ENCODE results near the gene SPSB4.
A peak's percentile ranks its signal among the peaks of the same experiment; 100 is the strongest.
"Not testable (repeated sequence)": the region's sequence is repeated elsewhere in the genome, so short reads cannot be mapped to it uniquely, and the experiment has no call there.

The SPSB4 gene

DNA sequence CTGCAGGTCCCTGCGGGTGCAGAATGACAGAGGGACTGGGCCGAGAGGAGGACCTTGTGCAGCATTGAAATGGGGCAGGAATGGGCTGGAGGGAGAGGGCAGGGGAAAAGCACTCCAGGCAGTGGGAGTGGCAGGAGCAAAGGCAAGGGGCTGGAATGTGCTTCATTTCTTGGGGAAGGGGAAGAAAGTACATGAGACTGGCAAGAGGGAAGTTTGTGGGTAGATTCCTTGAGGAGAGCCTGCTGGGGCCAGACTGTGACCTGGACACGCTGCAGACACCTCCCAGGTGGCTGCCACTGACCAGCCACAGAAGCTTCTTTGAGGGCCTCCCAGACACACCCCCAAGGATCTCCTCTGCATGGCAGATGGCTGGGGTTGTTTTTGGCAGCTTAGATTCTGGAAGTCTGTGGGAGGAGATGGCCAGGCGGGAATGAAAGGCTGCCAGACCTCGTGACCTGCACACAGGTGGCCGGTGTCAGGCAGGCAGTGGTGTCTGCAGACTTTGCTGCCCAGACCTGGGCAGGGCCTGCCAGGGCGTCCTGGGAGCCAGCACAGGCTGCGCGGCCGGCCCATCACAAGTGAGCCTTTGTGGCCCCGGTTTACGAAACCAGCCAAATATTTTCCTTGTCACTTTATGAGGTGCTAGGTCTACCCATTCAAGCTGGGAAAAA lies 53.1 kb downstream of the SPSB4 start:
- Mint-ChIP-seq H3K4me1 (no peaks in the 10 kb centered on the region), H3K27ac (no peak overlapping the region), H3K9me3 (peaks cover 0 to 2% of the 10 kb centered on the region in 2 donors), H3K4me3 (no peak overlapping the region), H3K36me3 (no peaks in the 10 kb centered on the region), H3K27me3 (peaks cover 5 to 12% of the 10 kb centered on the region in 2 donors)
- DNase-seq (no peak), ATAC-seq (replicated peaks) (no peak)

DNA sequence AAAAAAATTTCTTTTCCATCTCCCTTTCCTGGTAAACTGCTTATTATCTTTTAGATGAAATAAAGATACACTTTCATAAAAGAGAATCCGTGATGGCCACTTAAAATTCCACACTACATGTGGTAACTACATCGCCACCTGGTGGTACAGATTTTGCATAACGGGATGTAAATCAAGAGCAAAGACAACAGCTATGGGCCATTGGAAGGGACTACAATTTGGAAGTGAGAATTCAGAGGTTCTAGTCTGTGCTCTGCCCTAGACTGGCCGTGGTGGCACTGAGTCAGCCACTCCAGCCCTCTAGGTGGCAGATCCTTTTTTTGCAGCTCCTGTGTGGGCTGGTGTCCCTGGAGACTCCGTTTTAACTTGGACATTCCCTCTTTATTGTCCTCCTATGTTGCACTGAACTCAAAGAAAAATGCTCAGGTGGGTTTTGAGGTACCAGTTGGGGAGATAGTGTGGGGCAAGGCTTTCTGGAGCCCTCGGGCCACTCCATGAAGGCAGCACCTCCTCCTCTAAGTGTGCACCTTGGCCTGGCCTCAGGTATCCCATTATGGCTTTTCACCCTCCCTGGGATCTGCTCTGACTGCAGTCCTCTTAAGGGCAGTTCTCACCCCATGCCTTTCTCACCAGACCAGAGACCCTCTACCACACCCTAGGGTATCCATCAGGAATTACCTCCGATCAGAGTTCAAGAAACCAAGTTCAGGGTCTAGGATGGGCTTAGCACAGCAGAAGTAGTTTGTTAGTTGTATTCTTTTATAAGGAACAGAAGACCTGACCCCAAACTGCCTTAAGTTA lies 54.9 kb downstream of the SPSB4 start:
- H3K9me3 Mint-ChIP-seq, result peaks cover 0 to 6% of the 10 kb centered on the region in 2 donors
- H3K4me3 Mint-ChIP-seq, result no peak overlapping the region
- H3K27ac Mint-ChIP-seq, result no peak overlapping the region
- H3K27me3 Mint-ChIP-seq, result no peaks in the 10 kb centered on the region
- DNase-seq, result peak; percentile 39
- H3K36me3 Mint-ChIP-seq, result no peaks in the 10 kb centered on the region
- no peaks in the 10 kb centered on the region for H3K4me1 Mint-ChIP-seq
- peak; percentile 66 to 81 for ATAC-seq (replicated peaks)

DNA sequence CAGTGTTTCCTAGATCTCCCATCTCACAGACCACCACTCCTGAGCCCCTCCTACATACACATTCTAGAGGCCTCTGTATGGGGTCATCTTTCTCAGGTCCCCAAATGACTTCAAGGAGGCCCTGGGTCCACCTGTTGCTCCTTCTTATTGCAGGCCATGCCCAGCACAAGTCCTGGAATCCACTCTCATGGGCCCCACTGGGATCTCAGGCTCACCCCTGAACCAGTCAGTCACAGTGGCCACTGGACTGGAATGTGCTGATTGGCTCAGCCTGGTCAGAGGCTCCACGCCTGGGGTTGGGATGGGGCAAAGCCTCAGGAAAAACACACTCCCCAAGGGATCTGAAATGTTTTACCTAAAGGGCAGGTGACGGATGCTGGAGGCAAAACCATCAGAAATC lies 55.7 kb downstream of the SPSB4 start:
- Mint-ChIP-seq H3K27ac (no peak overlapping the region), H3K4me1 (no peaks in the 10 kb centered on the region), H3K27me3 (peaks cover under 1 to 2% of the 10 kb centered on the region in 2 donors), H3K4me3 (no peak overlapping the region), H3K9me3 (peaks cover 0 to 6% of the 10 kb centered on the region in 2 donors), H3K36me3 (no peaks in the 10 kb centered on the region)
- DNase-seq, result no peak
- no peak for ATAC-seq (replicated peaks)

DNA sequence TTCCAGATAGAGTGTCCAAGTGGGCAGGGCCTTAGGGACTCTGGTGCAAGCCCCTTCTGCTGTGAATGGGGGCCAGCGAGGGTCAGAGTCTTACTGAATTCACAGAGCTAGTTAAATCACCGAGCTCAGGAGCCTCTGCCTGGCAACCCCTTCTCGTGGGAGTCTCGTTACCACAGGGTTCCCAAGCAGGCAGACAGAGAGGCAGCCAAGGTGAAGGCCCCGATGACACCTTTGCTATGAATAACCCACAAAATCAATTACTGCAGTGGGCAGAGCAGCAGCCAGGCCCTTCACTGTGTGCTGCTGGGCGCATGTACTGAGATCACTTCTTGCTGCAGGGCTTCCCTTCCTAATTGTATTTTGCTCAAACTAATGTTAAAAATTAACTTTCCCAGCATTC lies 56.9 kb downstream of the SPSB4 start:
- H3K9me3 Mint-ChIP-seq, result peaks cover 0 to 6% of the 10 kb centered on the region in 2 donors
- DNase-seq (no peak), ATAC-seq (replicated peaks) (no peak)
- H3K27ac Mint-ChIP-seq, result no peak overlapping the region
- no peaks in the 10 kb centered on the region for H3K4me1 Mint-ChIP-seq
- H3K4me3 Mint-ChIP-seq, result no peak overlapping the region
- peaks cover 3 to 5% of the 10 kb centered on the region in 2 donors for H3K27me3 Mint-ChIP-seq
- no peaks in the 10 kb centered on the region for H3K36me3 Mint-ChIP-seq

DNA sequence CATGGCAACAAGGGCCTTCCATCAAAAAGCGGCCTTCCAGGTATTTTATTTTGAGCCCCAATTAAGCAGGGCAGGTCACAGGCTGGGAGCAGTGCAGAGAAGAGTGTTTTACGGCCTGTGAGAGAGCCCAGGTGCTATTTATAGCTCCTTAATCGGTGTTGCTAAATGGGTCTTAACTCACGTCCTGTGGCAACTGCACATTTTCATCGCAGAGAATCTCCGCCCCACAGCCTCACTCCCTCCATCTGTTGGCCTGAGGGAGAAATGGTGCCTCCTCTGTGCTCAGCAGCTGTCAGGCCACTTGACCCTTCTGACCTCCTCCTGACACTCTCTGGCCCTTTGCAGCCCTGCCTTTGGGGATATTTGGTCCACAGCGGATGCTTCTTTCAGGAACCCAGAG lies 58.6 kb downstream of the SPSB4 start:
- no peaks in the 10 kb centered on the region for H3K36me3 Mint-ChIP-seq
- H3K27ac Mint-ChIP-seq, result no peak overlapping the region
- DNase-seq (no peak), ATAC-seq (replicated peaks) (no peak)
- H3K27me3 Mint-ChIP-seq, result peaks cover 5 to 8% of the 10 kb centered on the region in 2 donors
- H3K4me1 Mint-ChIP-seq, result no peaks in the 10 kb centered on the region
- no peak overlapping the region for H3K4me3 Mint-ChIP-seq
- H3K9me3 Mint-ChIP-seq, result peaks cover 0 to 6% of the 10 kb centered on the region in 2 donors

DNA sequence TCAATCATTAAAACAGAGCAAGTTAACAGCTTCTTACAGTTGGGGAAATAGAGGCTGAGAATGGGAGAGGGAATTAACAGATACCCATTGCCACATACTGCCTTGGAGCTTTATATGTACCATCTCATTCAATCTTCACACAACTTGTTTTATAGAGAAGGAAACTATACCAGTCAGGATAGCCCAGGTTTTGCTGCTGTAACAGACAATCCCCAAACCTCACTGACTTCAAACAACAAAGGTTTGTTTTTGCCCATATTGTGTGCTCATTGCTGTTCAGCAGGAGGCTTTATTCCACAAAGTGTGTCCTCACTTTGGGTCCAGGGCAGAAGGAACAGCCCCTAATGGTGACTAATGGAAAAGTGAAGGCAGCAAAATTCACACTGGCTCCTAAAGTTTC lies 59.2 kb downstream of the SPSB4 start:
- Mint-ChIP-seq H3K27ac (no peak overlapping the region), H3K4me3 (no peak overlapping the region), H3K27me3 (peaks cover 5 to 8% of the 10 kb centered on the region in 2 donors), H3K36me3 (no peaks in the 10 kb centered on the region), H3K9me3 (peaks cover 0 to 6% of the 10 kb centered on the region in 2 donors), H3K4me1 (no peaks in the 10 kb centered on the region)
- ATAC-seq (replicated peaks) (no peak), DNase-seq (no peak)

DNA sequence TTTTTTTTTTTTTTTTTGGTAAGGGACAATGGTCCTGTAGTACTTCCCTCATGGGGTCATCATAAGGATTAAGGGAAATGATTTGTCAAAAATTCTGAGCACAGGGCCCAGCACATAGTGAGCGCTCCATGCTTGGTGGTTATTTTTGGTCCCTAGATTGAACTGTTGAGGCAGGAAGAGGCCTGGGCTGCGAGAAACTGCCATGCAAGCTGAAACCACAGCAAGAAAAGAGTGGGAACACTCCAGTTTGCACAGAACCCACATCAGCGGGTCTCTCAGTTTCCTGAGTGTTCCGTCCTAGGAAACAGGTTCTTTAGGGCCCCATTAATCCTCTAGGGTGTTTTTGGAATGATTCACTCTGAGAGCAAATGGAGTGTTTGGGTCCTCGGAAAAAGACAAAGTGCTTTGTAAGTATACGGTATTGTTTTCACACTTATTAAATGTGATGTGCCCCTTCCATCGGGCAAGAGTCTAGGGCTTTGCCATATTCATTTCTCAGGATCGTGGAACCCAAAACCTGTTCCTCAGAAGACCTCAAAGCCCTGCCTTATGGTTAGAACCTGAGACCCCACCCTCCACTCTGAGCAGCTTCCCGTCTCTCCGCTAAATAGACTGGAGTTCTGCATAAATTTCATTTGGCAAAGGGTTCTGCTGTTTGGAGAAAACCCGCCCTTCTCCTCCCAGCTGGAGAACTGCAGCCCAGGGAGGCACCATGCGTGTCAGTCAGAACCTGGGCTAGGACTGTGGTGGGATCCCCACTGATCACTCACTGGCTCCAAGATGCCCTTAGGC lies 60.4 kb downstream of the SPSB4 start:
- DNase-seq, result no peak
- Mint-ChIP-seq H3K27ac (no peak overlapping the region), H3K27me3 (peaks cover 5 to 8% of the 10 kb centered on the region in 2 donors), H3K9me3 (peaks cover 0 to 6% of the 10 kb centered on the region in 2 donors), H3K36me3 (no peaks in the 10 kb centered on the region), H3K4me1 (no peaks in the 10 kb centered on the region), H3K4me3 (no peak overlapping the region)
- ATAC-seq (replicated peaks), result no peak

DNA sequence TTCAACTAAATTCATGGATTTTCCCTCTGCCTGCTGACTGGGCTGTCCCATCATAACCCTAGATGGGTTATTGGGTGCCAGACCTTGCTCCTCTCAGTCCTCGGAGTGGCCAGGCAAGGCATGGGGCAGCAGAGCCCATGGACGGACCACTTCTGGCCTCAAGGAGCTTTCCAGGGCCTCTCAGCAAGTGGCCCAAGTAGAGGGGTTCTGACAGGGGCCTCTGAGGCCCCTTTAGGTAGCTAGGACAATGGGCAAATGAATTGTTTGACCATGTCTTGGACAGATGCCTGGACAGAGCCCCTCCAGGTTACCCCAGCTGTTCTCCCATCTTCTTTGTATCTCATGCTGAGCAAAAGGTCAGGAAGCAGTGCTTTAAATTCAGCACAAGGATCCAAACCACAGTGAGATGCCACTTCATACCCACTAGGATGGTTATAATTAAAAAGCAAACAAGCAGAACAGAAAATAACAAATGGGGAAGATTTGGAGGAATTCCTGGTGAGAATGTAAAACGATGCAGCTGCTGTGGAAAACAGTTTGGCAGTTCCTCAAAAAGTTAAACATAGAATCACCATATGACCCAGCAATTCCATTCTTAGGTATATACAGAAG lies 61.6 kb downstream of the SPSB4 start:
- no peak overlapping the region for H3K4me3 Mint-ChIP-seq
- ATAC-seq (replicated peaks), result no peak

DNA sequence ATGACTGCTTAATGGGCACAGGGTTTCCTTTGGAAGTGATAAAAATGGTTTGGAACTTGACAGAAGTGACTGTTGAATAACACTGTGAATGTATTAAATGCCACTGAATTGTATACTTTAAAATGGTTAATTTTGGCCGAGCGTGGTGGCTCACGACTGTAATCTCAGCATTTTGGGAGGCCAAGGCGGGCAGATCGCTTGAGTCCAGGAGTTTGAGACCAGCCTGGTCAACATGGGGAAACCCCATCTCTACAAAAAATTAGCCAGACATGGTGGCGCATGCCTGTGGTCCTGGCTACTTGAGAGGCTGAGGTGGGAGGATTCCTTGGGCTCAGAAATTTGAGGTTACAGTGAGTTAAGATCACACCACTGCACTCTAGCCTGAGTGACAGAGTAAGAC lies 62.5 kb downstream of the SPSB4 start:
- H3K9me3 Mint-ChIP-seq; H3K36me3 Mint-ChIP-seq; ATAC-seq (replicated peaks); H3K27ac Mint-ChIP-seq; H3K4me3 Mint-ChIP-seq; H3K4me1 Mint-ChIP-seq; H3K27me3 Mint-ChIP-seq; DNase-seq: not testable (repeated sequence)

More for the DNA sequence above, 61.6 kb downstream of the SPSB4 start:
- no peaks in the 10 kb centered on the region for H3K4me1 Mint-ChIP-seq
- H3K27ac Mint-ChIP-seq, result no peak overlapping the region
- peaks cover 0 to 6% of the 10 kb centered on the region in 2 donors for H3K9me3 Mint-ChIP-seq
- H3K36me3 Mint-ChIP-seq, result no peaks in the 10 kb centered on the region
- peaks cover 5 to 8% of the 10 kb centered on the region in 2 donors for H3K27me3 Mint-ChIP-seq
- no peak for DNase-seq

DNA sequence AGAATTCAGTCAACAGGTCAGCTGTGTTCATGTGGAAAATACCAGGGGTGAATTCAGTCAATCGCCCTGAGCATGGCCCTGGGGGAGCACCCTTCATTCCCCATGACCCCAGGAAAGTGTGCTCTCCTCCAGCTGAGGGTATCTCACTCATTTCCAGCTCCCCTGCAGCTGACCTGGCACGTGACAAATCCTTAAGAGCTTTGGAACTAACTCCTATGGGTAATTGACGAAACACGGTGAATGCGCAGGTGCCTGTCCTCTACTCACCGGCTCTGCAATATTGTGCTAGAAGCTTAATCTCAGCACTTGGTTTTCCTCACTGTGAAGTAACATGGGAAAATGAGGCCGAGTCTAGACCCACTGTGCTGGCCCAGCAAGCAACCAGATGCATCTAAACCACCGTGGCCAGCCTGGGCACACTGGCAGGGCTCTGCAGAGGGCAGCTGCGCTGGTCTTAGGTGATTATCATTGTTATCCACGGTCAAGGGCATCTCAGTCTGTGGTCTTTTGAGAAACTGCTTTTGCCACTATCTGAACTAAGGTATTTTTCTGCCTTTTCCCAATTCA lies 63.1 kb downstream of the SPSB4 start:
- H3K4me1 Mint-ChIP-seq, result no peaks in the 10 kb centered on the region
- no peaks in the 10 kb centered on the region for H3K36me3 Mint-ChIP-seq
- H3K27me3 Mint-ChIP-seq, result peaks cover 5 to 8% of the 10 kb centered on the region in 2 donors
- no peak overlapping the region for H3K4me3 Mint-ChIP-seq
- no peak overlapping the region for H3K27ac Mint-ChIP-seq
- DNase-seq (no peak), ATAC-seq (replicated peaks) (no peak)
- peaks cover 0 to 6% of the 10 kb centered on the region in 2 donors for H3K9me3 Mint-ChIP-seq

DNA sequence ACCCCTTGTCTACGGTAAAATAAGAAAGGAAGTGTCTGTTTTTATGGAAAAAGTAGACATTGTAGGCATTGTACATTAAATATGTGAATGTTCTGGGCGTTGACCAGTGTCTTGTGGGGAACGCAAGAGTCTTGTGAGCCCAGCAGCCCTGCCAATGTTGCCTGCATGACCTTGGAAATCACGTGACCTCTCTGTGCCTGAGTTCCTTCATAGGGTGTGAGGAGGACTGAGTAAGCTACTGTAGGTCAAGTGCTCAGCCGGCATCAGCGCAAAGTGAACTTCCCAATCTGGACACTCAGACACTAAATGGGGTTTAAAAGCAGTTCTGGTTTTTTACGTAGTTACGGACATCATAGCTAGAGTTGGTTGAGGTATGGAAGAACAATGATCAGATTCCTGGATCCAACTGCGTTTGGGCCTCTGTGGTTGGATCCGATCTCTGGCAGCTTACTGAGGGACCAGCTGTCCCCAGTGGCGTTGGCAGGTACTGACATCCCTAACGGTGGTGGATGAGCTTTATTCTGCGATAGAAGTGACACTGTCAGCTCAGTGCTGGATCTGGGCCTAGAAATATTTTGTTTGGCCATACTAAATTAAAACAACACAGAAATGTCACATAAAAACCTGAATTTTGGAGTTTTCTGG lies 63.8 kb downstream of the SPSB4 start:
- no peak for ATAC-seq (replicated peaks)

DNA sequence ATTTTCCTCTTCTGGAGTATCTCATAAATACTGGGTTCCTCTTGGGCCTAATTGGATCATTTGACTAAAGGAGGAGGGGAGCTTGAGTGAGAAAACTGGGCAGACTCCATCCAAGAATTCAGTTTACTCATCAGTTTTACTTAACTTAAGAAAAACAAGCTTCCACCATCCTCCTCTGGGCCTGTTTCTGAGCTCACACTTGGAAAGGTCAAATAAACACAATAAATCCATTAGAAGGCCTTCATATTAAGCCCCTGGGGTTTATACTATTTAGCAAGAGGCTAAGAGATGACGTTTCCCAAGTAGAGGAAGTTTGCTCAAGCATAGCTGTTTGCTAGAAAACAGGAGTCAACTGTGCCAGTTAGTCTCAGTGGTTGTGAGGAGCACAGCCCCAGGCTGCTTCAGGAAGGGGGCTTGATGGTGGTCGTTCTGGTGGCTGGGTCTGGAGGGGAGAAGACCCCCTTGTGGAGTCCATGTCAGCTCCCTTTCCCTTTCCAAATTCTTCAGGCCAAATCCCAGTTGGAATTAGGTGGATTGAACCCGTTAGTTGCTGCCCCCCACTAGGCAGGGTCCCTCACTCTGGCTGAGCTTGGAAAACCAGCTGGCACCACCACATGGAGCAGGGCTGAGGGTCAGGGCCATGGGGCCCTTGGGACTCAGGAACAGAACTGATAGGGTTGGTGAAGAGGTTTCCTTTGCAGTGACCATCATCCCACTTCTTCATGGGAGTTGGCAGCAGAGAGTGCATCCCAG lies 64.8 kb downstream of the SPSB4 start:
- ATAC-seq (replicated peaks), result no peak
- Mint-ChIP-seq H3K4me3 (no peak overlapping the region), H3K27me3 (peaks cover 8 to 13% of the 10 kb centered on the region in 2 donors), H3K27ac (no peak overlapping the region), H3K4me1 (no peaks in the 10 kb centered on the region), H3K9me3 (no peaks in the 10 kb centered on the region), H3K36me3 (no peaks in the 10 kb centered on the region)
- DNase-seq, result no peak

More for the DNA sequence above, 63.8 kb downstream of the SPSB4 start:
- no peaks in the 10 kb centered on the region for H3K4me1 Mint-ChIP-seq
- no peak overlapping the region for H3K4me3 Mint-ChIP-seq
- no peak for DNase-seq
- H3K36me3 Mint-ChIP-seq, result no peaks in the 10 kb centered on the region
- H3K27ac Mint-ChIP-seq, result no peak overlapping the region
- H3K9me3 Mint-ChIP-seq, result peaks cover 0 to 4% of the 10 kb centered on the region in 2 donors
- peaks cover 8% of the 10 kb centered on the region in 2 donors for H3K27me3 Mint-ChIP-seq

DNA sequence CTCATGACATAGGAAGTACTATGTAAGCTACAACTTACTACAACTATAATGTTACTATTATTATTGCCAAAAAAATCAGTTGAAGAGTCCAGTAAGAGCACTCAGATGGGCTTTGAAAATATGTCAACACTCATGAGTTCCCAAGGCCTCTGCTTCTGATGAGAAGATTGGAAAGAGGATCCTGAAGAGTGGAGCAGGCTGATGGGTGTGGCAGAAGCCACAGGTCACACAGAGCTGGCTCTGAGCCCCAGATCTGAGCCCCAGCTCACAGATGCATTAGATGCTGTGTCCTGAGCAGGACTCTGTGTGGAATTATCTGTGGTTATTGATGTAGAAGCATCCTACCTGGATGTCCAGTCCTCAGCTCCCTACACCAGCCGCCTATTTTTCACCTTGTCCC lies 65.6 kb downstream of the SPSB4 start:
- Mint-ChIP-seq H3K27ac (no peak overlapping the region), H3K4me3 (no peak overlapping the region)

More for the DNA sequence above, 65.6 kb downstream of the SPSB4 start:
- no peak for DNase-seq
- no peak for ATAC-seq (replicated peaks)
- Mint-ChIP-seq H3K4me1 (no peaks in the 10 kb centered on the region), H3K36me3 (no peaks in the 10 kb centered on the region), H3K27me3 (peaks cover 14 to 19% of the 10 kb centered on the region in 2 donors), H3K9me3 (no peaks in the 10 kb centered on the region)
